Adrenal gland (tissue), 12 donors: ENCODE data around the gene OMP. TPM values are rescaled to one million over a fixed set of nuclear protein-coding genes. Genes with fewer than 3 reads are reported as not detected.
A peak's percentile ranks its signal among the peaks of the same experiment; 100 is the strongest.

Experiments
- DNase-seq, 7 donors: peaks; one replicate each; pipeline ENCODE4 v3.0.0-alpha.2; 2019 to 2020
- H3K27ac ChIP-seq, 5 donors: fragments of 200-600 bp; sonication (generic) in 4 of 5; 1 replicate in 3 of 5; 2 replicates in 2 of 5; pipeline versions ENCODE4 v1.5.1 to v1.8.0; 2016 to 2020; ENCODE audit warnings: mild to moderate bottlenecking in 1 of 5
- H3K27me3 ChIP-seq: fragments of 200-600 bp; 2 replicates; pipeline ENCODE4 v1.8.0; 2021
- H3K36me3 ChIP-seq, 2 donors: fragments of 200-600 bp; replicated peaks in 1 of 2; 1 replicate in 1 of 2; 2 replicates in 1 of 2; pipeline versions ENCODE4 v1.5.1 to v1.8.0; 2018 to 2022
- H3K4me1 ChIP-seq, 2 donors: fragments of 200-600 bp; replicated peaks in 1 of 2; 1 replicate in 1 of 2; 2 replicates in 1 of 2; pipeline versions ENCODE4 v1.5.1 to v1.8.0; 2018 to 2021
- H3K4me3 ChIP-seq, 4 donors: fragments of 200-600 bp; sonication (generic) in 3 of 4; one replicate each; pipeline ENCODE4 v1.5.1; 2016 to 2018
- H3K9me3 ChIP-seq, 3 donors: fragments of 200-600 bp; sonication (generic) in 1 of 3; replicated peaks in 1 of 3; 1 replicate in 2 of 3; 2 replicates in 1 of 3; pipeline versions ENCODE4 v1.5.1 to v1.8.0; 2016 to 2021
- POLR2A ChIP-seq, 2 donors: fragments of 450-650 bp; IDR thresholded peaks; one replicate each; pipeline ENCODE4 v1.6.1; 2017; ENCODE audit warnings: antibody characterized with exemption in 2 of 2, mild to moderate bottlenecking in 2 of 2, moderate library complexity in 1 of 2
- WGBS, 4 donors: extraction: QIAGEN DNeasy Blood & Tissue Kit in 2 of 4; methylation state at CpG; one replicate each; pipeline versions ENCODE4 v1.1.5 to v1.1.7; 2013 to 2017; 5-methylcytosine and 5-hydroxymethylcytosine counted together
- intact Hi-C, 2 donors: fragments of 100-400 bp; cut with DNase I; formaldehyde crosslinking; loops; one replicate each; pipeline versions ENCODE4 v1.14.1 to v1.15.0; 2022 to 2023
- polyA plus RNA-seq, 3 donors: library from polyadenylated mRNA; stranded (reverse); fragments of 200-250 nt in 2 of 3; fragments of 350-450 nt in 1 of 3; fragmentation: Illumina TruSeq in 1 of 3; extraction: RNeasy Lipid Tissue Mini Kit (QIAGEN cat#74804) in 1 of 3; gene quantifications; one replicate each; pipeline ENCODE4 v1.2.3, GENCODE V29; 2013 to 2014
- total RNA-seq, 9 donors: library from RNA; depleted of rRNA in 4 of 9; stranded (reverse); fragments of >200 nt in 4 of 9; fragments of 120-200 nt in 1 of 9; fragmentation: NEBNext Ultra II Directional in 1 of 9; extraction: Animal tissue kit (Norgen Biotek cat#: 25700) in 1 of 9; gene quantifications; one replicate each; pipeline versions ENCODE4 v1.1.0 to v1.2.4, GENCODE V29; 2013 to 2023
- TF ChIP-seq, protein P1 (sequence below), 6 experiments: fragments of 450-650 bp in 4 of 6; fragments of 200-600 bp in 2 of 6; sonication (generic) in 1 of 6; IDR thresholded peaks; 1 replicate in 5 of 6; 2 replicates in 1 of 6; pipeline versions ENCODE4 v1.5.1 to v1.8.0; 2016 to 2021; ENCODE audit warnings: antibody characterized with exemption in 6 of 6, mild to moderate bottlenecking in 2 of 6, moderate library complexity in 1 of 6
- donor health status: healthy with polysubstance abuse.
- donor health status: Bipolar disorder and iron deficiency.
- donor health status: DM: yes; HTN: yes; CAD: no.
- donor health status: DM: no; HTN: no; CAD: no.
- donor health status: DM: no; HTN: no; CAD: no.
- donor health status: DM: yes; HTN: yes; CAD: no.

OMP gene
- total and polyA plus RNA-seq, 12 donors: 0.50 to 1.6 (median 0.92) TPM; not detected in 9

DNA sequence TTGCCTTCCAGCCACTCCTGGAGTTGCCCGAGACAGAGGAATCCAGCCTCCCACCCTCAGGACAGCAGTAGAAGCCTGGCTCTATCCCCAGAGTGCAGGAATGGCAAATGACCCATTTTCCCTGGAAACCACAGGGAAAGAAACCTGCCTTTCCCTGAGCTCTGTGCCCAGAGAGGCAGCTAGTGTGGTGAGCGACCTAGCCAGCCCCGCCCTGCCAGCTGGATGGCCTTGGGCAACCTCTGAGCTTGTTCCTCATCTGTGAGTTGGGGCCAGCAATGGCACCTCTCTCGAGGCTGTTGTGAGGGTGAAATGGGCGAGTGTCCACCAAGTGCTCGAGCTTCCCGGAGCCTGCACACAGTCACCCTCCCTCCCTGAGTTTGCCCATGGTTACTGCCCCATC, 3.7 kb downstream of the OMP start:
- DNase-seq: peak; percentile 76 to 94 (median 90)
- TF ChIP-seq POLR2A (IDR thresholded peaks at IDR 0.05): peak in 1 of 2 donors; percentile 45
- TF ChIP-seq, protein P1, sequence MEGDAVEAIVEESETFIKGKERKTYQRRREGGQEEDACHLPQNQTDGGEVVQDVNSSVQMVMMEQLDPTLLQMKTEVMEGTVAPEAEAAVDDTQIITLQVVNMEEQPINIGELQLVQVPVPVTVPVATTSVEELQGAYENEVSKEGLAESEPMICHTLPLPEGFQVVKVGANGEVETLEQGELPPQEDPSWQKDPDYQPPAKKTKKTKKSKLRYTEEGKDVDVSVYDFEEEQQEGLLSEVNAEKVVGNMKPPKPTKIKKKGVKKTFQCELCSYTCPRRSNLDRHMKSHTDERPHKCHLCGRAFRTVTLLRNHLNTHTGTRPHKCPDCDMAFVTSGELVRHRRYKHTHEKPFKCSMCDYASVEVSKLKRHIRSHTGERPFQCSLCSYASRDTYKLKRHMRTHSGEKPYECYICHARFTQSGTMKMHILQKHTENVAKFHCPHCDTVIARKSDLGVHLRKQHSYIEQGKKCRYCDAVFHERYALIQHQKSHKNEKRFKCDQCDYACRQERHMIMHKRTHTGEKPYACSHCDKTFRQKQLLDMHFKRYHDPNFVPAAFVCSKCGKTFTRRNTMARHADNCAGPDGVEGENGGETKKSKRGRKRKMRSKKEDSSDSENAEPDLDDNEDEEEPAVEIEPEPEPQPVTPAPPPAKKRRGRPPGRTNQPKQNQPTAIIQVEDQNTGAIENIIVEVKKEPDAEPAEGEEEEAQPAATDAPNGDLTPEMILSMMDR (IDR thresholded peaks at IDR 0.05): no peak
- 48 to 56% (median 53%) methylated on average over 1 to 7 of the region's 7 CpGs for WGBS, 4 donors
- Histone ChIP-seq H3K27ac (peak overlapping the region in 3 of 5 donors; percentile 36 to 63 (median 42)), H3K9me3 (no peaks in the 10 kb centered on the region), H3K4me3 (no peak overlapping the region), H3K36me3 (no peaks in the 10 kb centered on the region), H3K27me3 (no peaks in the 10 kb centered on the region), H3K4me1 (peaks cover 51 to 68% of the 10 kb centered on the region in 2 donors)
- intact Hi-C loops: no loop called here

DNA sequence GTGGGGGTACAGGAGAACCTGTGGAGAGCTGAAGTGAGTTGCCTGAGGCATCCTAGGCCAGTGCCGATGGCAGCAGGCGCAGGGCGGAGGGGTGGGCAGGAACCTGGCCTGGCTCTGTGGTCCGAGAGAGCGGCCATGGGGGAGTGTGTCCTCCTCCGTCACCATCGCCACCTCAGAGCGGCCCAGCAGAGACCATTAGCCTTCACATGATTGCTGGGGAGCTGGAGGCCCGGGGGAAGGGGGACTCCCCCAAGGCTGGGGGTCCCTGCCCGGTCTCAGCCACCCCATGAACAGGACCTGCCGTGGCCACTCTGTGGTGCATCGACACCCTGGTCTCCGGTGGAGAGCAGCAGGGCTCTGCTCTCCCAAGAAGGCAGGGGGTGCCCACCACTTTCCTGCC, 4.1 kb downstream of the OMP start:
- intact Hi-C loops: no loop called here
- H3K4me1 ChIP-seq: peaks cover 54 to 69% of the 10 kb centered on the region in 2 donors
- WGBS, 4 donors: 92 to 97% (median 95%) methylated on average over 5 to 13 of the region's 13 CpGs
- H3K4me3 ChIP-seq: no peak overlapping the region
- no peaks in the 10 kb centered on the region for H3K36me3 ChIP-seq
- TF ChIP-seq POLR2A (IDR thresholded peaks at IDR 0.05): no peak
- TF ChIP-seq, protein P1 (IDR thresholded peaks at IDR 0.05): no peak
- no peak for DNase-seq
- H3K27ac ChIP-seq: peak overlapping the region in 3 of 5 donors; percentile 36 to 63 (median 42)
- no peaks in the 10 kb centered on the region for H3K9me3 ChIP-seq
- no peaks in the 10 kb centered on the region for H3K27me3 ChIP-seq

DNA sequence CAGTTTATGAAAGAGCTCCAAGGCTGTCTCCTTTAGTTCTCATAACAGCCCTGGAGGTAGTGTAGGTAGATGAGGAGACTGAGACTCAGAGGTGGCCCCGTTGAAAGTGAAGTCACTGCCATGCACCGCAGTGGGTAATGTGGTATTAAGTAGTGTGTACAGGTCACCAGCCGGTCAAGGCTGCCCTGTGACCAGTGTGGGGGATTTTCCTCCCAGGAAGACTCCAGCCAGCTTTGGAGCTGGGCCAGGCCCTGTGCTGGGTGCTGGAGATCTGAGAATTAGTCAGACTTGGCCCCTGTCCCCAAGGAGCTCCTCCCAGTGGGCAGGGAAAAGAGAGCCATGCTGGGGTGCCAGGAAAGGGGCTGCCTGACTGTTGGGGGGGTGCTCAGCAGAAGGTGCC, 5.3 kb downstream of the OMP start:
- Histone ChIP-seq H3K9me3 (no peaks in the 10 kb centered on the region), H3K27ac (peak overlapping the region in 3 of 5 donors; percentile 70 to 73 (median 72)), H3K4me3 (no peak overlapping the region), H3K4me1 (peaks cover 54 to 69% of the 10 kb centered on the region in 2 donors), H3K27me3 (no peaks in the 10 kb centered on the region), H3K36me3 (no peaks in the 10 kb centered on the region)
- TF ChIP-seq, protein P1 (IDR thresholded peaks at IDR 0.05): no peak
- TF ChIP-seq POLR2A (IDR thresholded peaks at IDR 0.05): peak in 1 of 2 donors; percentile 40
- intact Hi-C loops: no loop called here
- 25 to 45% (median 43%) methylated on average over 2 to 3 of the region's 3 CpGs for WGBS, 4 donors
- DNase-seq: peak; percentile 87 to 97 (median 95)

DNA sequence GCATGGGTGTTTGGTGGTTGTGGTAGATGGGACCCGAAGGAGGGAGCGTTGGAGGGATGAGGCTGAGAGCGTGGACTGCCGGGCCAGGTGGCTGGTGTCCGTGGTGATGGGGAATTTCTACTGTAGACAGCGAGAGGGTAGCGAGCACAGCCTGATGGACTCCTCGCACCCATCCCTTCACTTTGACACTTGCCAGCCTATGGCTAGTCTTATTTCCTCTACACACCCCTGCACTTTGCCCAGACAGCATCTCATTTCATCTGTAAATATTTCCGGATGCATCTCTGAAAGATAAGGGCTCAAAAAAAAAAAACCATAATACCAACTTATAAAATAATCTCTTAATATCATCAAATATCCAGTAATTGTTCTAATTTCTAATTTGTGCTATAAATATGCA, 5.8 kb downstream of the OMP start:
- H3K27me3 ChIP-seq: no peaks in the 10 kb centered on the region
- H3K27ac ChIP-seq: peak overlapping the region in 3 of 5 donors; percentile 70 to 73 (median 72)
- TF ChIP-seq, protein P1 (IDR thresholded peaks at IDR 0.05): no peak
- TF ChIP-seq POLR2A (IDR thresholded peaks at IDR 0.05): no peak

More for the DNA sequence above, 5.8 kb downstream of the OMP start:
- H3K36me3 ChIP-seq: no peaks in the 10 kb centered on the region
- no peaks in the 10 kb centered on the region for H3K9me3 ChIP-seq
- 82 to 92% (median 86%) methylated on average over 9 of the region's 9 CpGs for WGBS, 4 donors
- intact Hi-C loops: no loop called here
- no peak overlapping the region for H3K4me3 ChIP-seq
- no peak for DNase-seq
- H3K4me1 ChIP-seq: peaks cover 54 to 69% of the 10 kb centered on the region in 2 donors
